ENCODE data around the gene GPC3. TPM values are rescaled to one million over a fixed set of nuclear protein-coding genes. Genes with fewer than 3 reads are reported as not detected.
"Not testable (repeated sequence)": the region's sequence is repeated elsewhere in the genome, so short reads cannot be mapped to it uniquely, and the experiment has no call there.

Gene GPC3
- total RNA-seq, 2 experiments from 2014 or later, result 0.86 to 1.3 TPM

- Mint-ChIP-seq H3K9me3 (ENCODE audit: low read depth) (no peaks in the 10 kb centered on the region), H3K27me3 (no peaks in the 10 kb centered on the region), H3K4me3 (no peak overlapping the region), H3K27ac (no peak overlapping the region), H3K4me1 (no peaks in the 10 kb centered on the region), H3K36me3 (ENCODE audit: low read depth) (no peaks in the 10 kb centered on the region)
- intact Hi-C loops (cut with DNase I, micrococcal nuclease), result no loop called here
- ATAC-seq (no peak), DNase-seq (no peak)
- ChIA-PET CTCF (interaction anchor here (1.8 kb wide), 1 partner anchor 13 kb away, joined by 9 read pairs; no protein-coding TSS in a partner anchor), POLR2A (no interaction called here)
Observed at GRCh38 chrX:133908223-133908955, 77.0 kb downstream of the GPC3 start.

- intact Hi-C loops (cut with DNase I, micrococcal nuclease), result no loop called here
- POLR2A ChIA-PET, result no interaction called here
- ATAC-seq (no peak), DNase-seq (no peak)
- H3K4me1 Mint-ChIP-seq, result no peaks in the 10 kb centered on the region
- no peak overlapping the region for H3K27ac Mint-ChIP-seq
- H3K9me3 Mint-ChIP-seq (ENCODE audit: low read depth), result no peaks in the 10 kb centered on the region
- CTCF ChIA-PET, result interaction anchor here (1.1 to 1.8 kb wide), 2 partner anchors 14 to 113 kb away, joined by 3 to 9 read pairs; no protein-coding TSS in a partner anchor
- H3K27me3 Mint-ChIP-seq, result no peaks in the 10 kb centered on the region
- no peaks in the 10 kb centered on the region for H3K36me3 Mint-ChIP-seq (ENCODE audit: low read depth)
- no peak overlapping the region for H3K4me3 Mint-ChIP-seq
Observed at GRCh38 chrX:133907606-133908005, 77.8 kb downstream of the GPC3 start.

GRCh38 chrX:133905305-133905704 is 80.1 kb downstream of the GPC3 start:
- Mint-ChIP-seq H3K4me3 (no peak overlapping the region), H3K27me3 (no peaks in the 10 kb centered on the region), H3K9me3 (ENCODE audit: low read depth) (no peaks in the 10 kb centered on the region), H3K27ac (no peak overlapping the region), H3K4me1 (no peaks in the 10 kb centered on the region), H3K36me3 (ENCODE audit: low read depth) (no peaks in the 10 kb centered on the region)
- no peak for DNase-seq
- ChIA-PET POLR2A (no interaction called here), CTCF (no interaction called here)
- ATAC-seq, result no peak
- intact Hi-C loops (cut with DNase I, micrococcal nuclease), result no loop called here

- ATAC-seq (no peak), DNase-seq (no peak)
- Mint-ChIP-seq H3K27me3 (no peaks in the 10 kb centered on the region), H3K36me3 (ENCODE audit: low read depth) (no peaks in the 10 kb centered on the region), H3K4me1 (no peaks in the 10 kb centered on the region), H3K4me3 (no peak overlapping the region), H3K9me3 (ENCODE audit: low read depth) (no peaks in the 10 kb centered on the region), H3K27ac (no peak overlapping the region)
- intact Hi-C loops (cut with DNase I, micrococcal nuclease), result no loop called here
- ChIA-PET POLR2A (no interaction called here), CTCF (no interaction called here)
Observed at GRCh38 chrX:133897593-133898163, 87.7 kb downstream of the GPC3 start.

- CTCF ChIA-PET, result interaction anchor here (0.7 to 1.0 kb wide), 2 partner anchors 28 to 53 kb away, joined by 3 read pairs; no protein-coding TSS in a partner anchor
- no peaks in the 10 kb centered on the region for H3K27me3 Mint-ChIP-seq
- H3K4me1 Mint-ChIP-seq, result no peaks in the 10 kb centered on the region
- DNase-seq (no peak), ATAC-seq (no peak)
- no peak overlapping the region for H3K4me3 Mint-ChIP-seq
- no peaks in the 10 kb centered on the region for H3K36me3 Mint-ChIP-seq (ENCODE audit: low read depth)
- intact Hi-C loops (cut with DNase I, micrococcal nuclease), result no loop called here
- no peak overlapping the region for H3K27ac Mint-ChIP-seq
- POLR2A ChIA-PET, result no interaction called here
- no peaks in the 10 kb centered on the region for H3K9me3 Mint-ChIP-seq (ENCODE audit: low read depth)
Observed at GRCh38 chrX:133892337-133892736, 93.1 kb downstream of the GPC3 start.

- intact Hi-C loops (cut with DNase I, micrococcal nuclease), result no loop called here
- ATAC-seq, result no peak
- no peak overlapping the region for H3K27ac Mint-ChIP-seq
- no peaks in the 10 kb centered on the region for H3K27me3 Mint-ChIP-seq
- ChIA-PET POLR2A (no interaction called here), CTCF (no interaction called here)
- H3K4me3 Mint-ChIP-seq, result no peak overlapping the region
- no peaks in the 10 kb centered on the region for H3K9me3 Mint-ChIP-seq (ENCODE audit: low read depth)
- DNase-seq, result no peak
- no peaks in the 10 kb centered on the region for H3K4me1 Mint-ChIP-seq
- no peaks in the 10 kb centered on the region for H3K36me3 Mint-ChIP-seq (ENCODE audit: low read depth)
Observed at GRCh38 chrX:133888984-133889383, 96.4 kb downstream of the GPC3 start.

- DNase-seq, result not testable (repeated sequence)
Observed at GRCh38 chrX:133888084-133888483, 97.3 kb downstream of the GPC3 start.

GRCh38 chrX:133884430-133885394 is 100.7 kb downstream of the GPC3 start:
- ATAC-seq (no peak), DNase-seq (no peak)
- H3K4me1 Mint-ChIP-seq, result no peaks in the 10 kb centered on the region
- H3K27me3 Mint-ChIP-seq, result no peaks in the 10 kb centered on the region
- no peak overlapping the region for H3K27ac Mint-ChIP-seq
- POLR2A ChIA-PET, result no interaction called here
- CTCF ChIA-PET, result no interaction called here
- H3K36me3 Mint-ChIP-seq (ENCODE audit: low read depth), result no peaks in the 10 kb centered on the region
- no peaks in the 10 kb centered on the region for H3K9me3 Mint-ChIP-seq (ENCODE audit: low read depth)
- no peak overlapping the region for H3K4me3 Mint-ChIP-seq
- intact Hi-C loops (cut with DNase I, micrococcal nuclease), result no loop called here

More at GRCh38 chrX:133888084-133888483, 97.3 kb downstream of the GPC3 start:
- H3K27me3 Mint-ChIP-seq; H3K27ac Mint-ChIP-seq; H3K9me3 Mint-ChIP-seq (ENCODE audit: low read depth); intact Hi-C loops (cut with DNase I, micrococcal nuclease); ATAC-seq; POLR2A ChIA-PET; H3K4me1 Mint-ChIP-seq; H3K4me3 Mint-ChIP-seq; CTCF ChIA-PET; H3K36me3 Mint-ChIP-seq (ENCODE audit: low read depth): not testable (repeated sequence)

GRCh38 chrX:133881893-133882292 is 103.5 kb downstream of the GPC3 start:
- no peaks in the 10 kb centered on the region for H3K27me3 Mint-ChIP-seq
- H3K4me3 Mint-ChIP-seq, result no peak overlapping the region
- no peak overlapping the region for H3K27ac Mint-ChIP-seq

GRCh38 chrX:133881007-133881406 is 104.4 kb downstream of the GPC3 start:
- DNase-seq, result no peak
- no peaks in the 10 kb centered on the region for H3K4me1 Mint-ChIP-seq
- no peaks in the 10 kb centered on the region for H3K36me3 Mint-ChIP-seq (ENCODE audit: low read depth)
- ChIA-PET CTCF (no interaction called here), POLR2A (no interaction called here)
- H3K9me3 Mint-ChIP-seq (ENCODE audit: low read depth), result no peaks in the 10 kb centered on the region
- intact Hi-C loops (cut with DNase I, micrococcal nuclease), result no loop called here
- no peaks in the 10 kb centered on the region for H3K27me3 Mint-ChIP-seq
- H3K27ac Mint-ChIP-seq, result no peak overlapping the region
- no peak overlapping the region for H3K4me3 Mint-ChIP-seq
- no peak for ATAC-seq

More at GRCh38 chrX:133881893-133882292, 103.5 kb downstream of the GPC3 start:
- Mint-ChIP-seq H3K9me3 (ENCODE audit: low read depth) (no peaks in the 10 kb centered on the region), H3K4me1 (no peaks in the 10 kb centered on the region), H3K36me3 (ENCODE audit: low read depth) (no peaks in the 10 kb centered on the region)
- CTCF ChIA-PET, result interaction anchor here (0.7 kb wide), 1 partner anchor 24 kb away, joined by 3 read pairs; no protein-coding TSS in a partner anchor
- ATAC-seq (no peak), DNase-seq (no peak)
- POLR2A ChIA-PET, result no interaction called here
- intact Hi-C loops (cut with DNase I, micrococcal nuclease), result no loop called here

- H3K4me3 Mint-ChIP-seq, result no peak overlapping the region
- DNase-seq, result no peak
- CTCF ChIA-PET, result interaction anchor here (1.0 kb wide), 1 partner anchor 117 kb away, joined by 3 read pairs; no protein-coding TSS in a partner anchor
Observed at GRCh38 chrX:133880032-133880443, 105.4 kb downstream of the GPC3 start.

More at GRCh38 chrX:133880032-133880443, 105.4 kb downstream of the GPC3 start:
- ATAC-seq, result no peak
- H3K27ac Mint-ChIP-seq, result no peak overlapping the region
- intact Hi-C loops (cut with DNase I, micrococcal nuclease), result no loop called here
- no peaks in the 10 kb centered on the region for H3K4me1 Mint-ChIP-seq
- no peaks in the 10 kb centered on the region for H3K9me3 Mint-ChIP-seq (ENCODE audit: low read depth)
- no peaks in the 10 kb centered on the region for H3K36me3 Mint-ChIP-seq (ENCODE audit: low read depth)
- POLR2A ChIA-PET, result no interaction called here
- H3K27me3 Mint-ChIP-seq, result no peaks in the 10 kb centered on the region
